ENCODE measurements around the gene ZNF507. TPM values are rescaled to one million over a fixed set of nuclear protein-coding genes. Genes with fewer than 3 reads are reported as not detected.
A peak's percentile ranks its signal among the peaks of the same experiment; 100 is the strongest.

The ZNF507 gene
- total RNA-seq, 1 donor from 2014 or later = 32.5 TPM

DNA sequence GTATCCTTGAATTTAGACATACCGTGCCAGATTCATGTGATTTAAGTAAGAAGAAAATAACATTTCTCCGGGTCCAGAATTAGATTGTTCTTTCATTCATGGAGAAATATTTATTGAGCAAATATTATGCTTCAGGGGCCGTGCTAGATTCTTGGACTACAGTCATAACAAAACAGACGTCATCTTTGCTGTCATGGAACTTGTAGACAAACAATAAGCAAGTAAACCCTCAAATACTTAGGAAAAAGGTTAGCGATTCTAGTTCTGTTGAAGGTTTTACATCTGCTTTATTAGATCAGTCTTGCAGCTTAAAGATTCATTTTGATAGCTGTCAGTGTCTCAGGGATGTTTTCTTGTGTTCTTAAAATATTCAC is 16.9 kb downstream of the ZNF507 start:
- H3K4me1 Mint-ChIP-seq (ENCODE audit: unreplicated experiment) = peaks cover 7% of the 10 kb centered on the region
- H3K27me3 Mint-ChIP-seq = no peaks in the 10 kb centered on the region
- TF ChIP-seq, protein P1, sequence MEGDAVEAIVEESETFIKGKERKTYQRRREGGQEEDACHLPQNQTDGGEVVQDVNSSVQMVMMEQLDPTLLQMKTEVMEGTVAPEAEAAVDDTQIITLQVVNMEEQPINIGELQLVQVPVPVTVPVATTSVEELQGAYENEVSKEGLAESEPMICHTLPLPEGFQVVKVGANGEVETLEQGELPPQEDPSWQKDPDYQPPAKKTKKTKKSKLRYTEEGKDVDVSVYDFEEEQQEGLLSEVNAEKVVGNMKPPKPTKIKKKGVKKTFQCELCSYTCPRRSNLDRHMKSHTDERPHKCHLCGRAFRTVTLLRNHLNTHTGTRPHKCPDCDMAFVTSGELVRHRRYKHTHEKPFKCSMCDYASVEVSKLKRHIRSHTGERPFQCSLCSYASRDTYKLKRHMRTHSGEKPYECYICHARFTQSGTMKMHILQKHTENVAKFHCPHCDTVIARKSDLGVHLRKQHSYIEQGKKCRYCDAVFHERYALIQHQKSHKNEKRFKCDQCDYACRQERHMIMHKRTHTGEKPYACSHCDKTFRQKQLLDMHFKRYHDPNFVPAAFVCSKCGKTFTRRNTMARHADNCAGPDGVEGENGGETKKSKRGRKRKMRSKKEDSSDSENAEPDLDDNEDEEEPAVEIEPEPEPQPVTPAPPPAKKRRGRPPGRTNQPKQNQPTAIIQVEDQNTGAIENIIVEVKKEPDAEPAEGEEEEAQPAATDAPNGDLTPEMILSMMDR (conservative IDR thresholded peaks at IDR 0.05) = no peak
- H3K4me3 Mint-ChIP-seq = no peak overlapping the region
- peak overlapping the region; percentile 7 for H3K27ac Mint-ChIP-seq
- H3K9me3 Mint-ChIP-seq = no peaks in the 10 kb centered on the region
- no peak for DNase-seq (ENCODE audit: extremely low spot score, unreplicated experiment)
- H3K36me3 Mint-ChIP-seq = peaks cover 39% of the 10 kb centered on the region

DNA sequence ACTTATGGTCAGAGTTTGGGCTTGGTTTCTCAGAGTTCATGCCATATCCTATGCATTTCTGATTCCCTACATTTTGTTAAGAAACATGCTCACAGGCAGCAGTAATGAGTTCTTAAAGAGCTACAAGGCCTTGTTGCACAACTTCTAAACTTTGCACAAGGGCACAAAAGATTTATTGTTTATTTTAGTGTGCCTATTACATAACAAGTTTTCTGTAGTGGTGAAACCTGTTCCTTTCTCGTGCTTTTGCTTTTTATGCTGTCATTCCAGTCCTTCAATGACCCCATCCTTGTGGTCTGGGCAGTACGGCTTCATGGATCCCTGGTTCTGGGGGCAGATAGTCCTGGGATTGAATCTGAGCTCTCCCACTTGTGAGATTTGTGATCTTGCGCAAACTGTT is 17.8 kb downstream of the ZNF507 start:
- H3K4me3 Mint-ChIP-seq = no peak overlapping the region
- H3K4me1 Mint-ChIP-seq (ENCODE audit: unreplicated experiment) = peaks cover 7% of the 10 kb centered on the region
- H3K27me3 Mint-ChIP-seq = no peaks in the 10 kb centered on the region
- H3K27ac Mint-ChIP-seq = peak overlapping the region; percentile 16
- DNase-seq (ENCODE audit: extremely low spot score, unreplicated experiment) = no peak
- H3K9me3 Mint-ChIP-seq = no peaks in the 10 kb centered on the region
- TF ChIP-seq, protein P1 (conservative IDR thresholded peaks at IDR 0.05) = no peak
- peaks cover 42% of the 10 kb centered on the region for H3K36me3 Mint-ChIP-seq

DNA sequence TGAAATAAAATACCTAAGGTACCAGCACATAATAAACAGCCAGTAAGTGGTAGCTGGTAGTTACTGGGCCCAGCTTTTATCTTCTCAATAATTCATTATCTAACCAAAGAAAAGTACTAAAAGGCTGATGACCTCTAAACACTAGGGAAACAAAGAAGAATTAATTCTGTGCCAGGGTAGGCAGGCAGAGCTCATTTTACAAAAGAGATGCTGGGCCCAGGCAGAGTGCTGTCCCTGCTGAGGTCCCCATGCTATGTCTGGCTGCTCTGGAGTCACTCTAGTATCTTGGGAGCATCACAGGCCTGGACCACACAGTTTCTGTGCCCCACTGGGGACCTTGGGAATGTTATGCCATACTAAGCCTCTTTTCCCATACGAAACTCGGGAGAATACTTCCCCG is 18.2 kb downstream of the ZNF507 start:
- TF ChIP-seq, protein P1 (conservative IDR thresholded peaks at IDR 0.05) = no peak
- no peaks in the 10 kb centered on the region for H3K27me3 Mint-ChIP-seq
- peaks cover 40% of the 10 kb centered on the region for H3K36me3 Mint-ChIP-seq
- H3K9me3 Mint-ChIP-seq = no peaks in the 10 kb centered on the region
- peaks cover 7% of the 10 kb centered on the region for H3K4me1 Mint-ChIP-seq (ENCODE audit: unreplicated experiment)
- H3K4me3 Mint-ChIP-seq = no peak overlapping the region
- DNase-seq (ENCODE audit: extremely low spot score, unreplicated experiment) = no peak
- peak overlapping the region; percentile 16 for H3K27ac Mint-ChIP-seq

DNA sequence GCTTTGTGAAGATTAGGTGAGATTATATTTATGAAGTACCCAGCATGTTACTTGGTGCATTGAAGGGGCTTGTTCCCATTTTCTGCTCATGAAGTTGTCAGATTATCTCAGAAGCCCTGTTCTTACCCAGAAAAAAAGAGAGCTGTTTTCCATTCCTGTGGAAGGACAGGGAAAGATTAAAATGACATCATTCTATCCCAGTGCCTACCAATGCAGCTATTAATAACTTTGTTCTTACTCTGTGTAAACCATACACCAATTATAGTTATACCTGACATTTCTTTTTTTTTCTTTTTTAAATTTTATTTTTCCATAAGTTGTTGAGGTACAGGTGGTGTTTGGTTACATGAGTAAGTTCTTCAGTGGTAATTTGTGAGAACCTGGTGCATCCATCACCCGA is 18.6 kb downstream of the ZNF507 start:
- no peak overlapping the region for H3K4me3 Mint-ChIP-seq
- TF ChIP-seq, protein P1 (conservative IDR thresholded peaks at IDR 0.05) = no peak
- DNase-seq (ENCODE audit: extremely low spot score, unreplicated experiment) = no peak
- peaks cover 7% of the 10 kb centered on the region for H3K4me1 Mint-ChIP-seq (ENCODE audit: unreplicated experiment)
- H3K27ac Mint-ChIP-seq = no peak overlapping the region
- peaks cover 39% of the 10 kb centered on the region for H3K36me3 Mint-ChIP-seq
- no peaks in the 10 kb centered on the region for H3K27me3 Mint-ChIP-seq
- H3K9me3 Mint-ChIP-seq = no peaks in the 10 kb centered on the region

DNA sequence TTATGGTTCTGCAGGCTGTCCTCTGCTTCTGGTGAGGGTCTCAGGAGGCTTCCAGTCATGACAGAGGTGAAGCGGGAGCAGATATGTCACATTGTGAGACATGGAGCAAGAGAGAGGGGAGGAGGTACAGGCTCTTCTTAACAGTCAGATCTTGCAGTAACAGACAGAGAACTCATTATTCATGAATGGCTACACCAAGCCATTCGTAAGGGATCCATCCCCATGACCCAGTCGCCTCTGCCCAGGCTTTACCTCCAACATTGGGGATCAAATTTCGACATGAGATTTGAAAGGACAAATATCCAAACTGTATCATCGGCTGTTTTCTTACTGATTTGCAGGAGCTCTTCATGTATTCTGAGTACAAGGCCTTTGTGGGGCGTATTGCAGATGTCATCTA is 21.7 kb downstream of the ZNF507 start:
- Mint-ChIP-seq H3K36me3 (peaks cover 51% of the 10 kb centered on the region), H3K27me3 (no peaks in the 10 kb centered on the region), H3K27ac (no peak overlapping the region), H3K4me3 (no peak overlapping the region), H3K9me3 (no peaks in the 10 kb centered on the region), H3K4me1 (ENCODE audit: unreplicated experiment) (peaks cover 7% of the 10 kb centered on the region)
- TF ChIP-seq, protein P1 (conservative IDR thresholded peaks at IDR 0.05) = no peak
- DNase-seq (ENCODE audit: extremely low spot score, unreplicated experiment) = no peak

DNA sequence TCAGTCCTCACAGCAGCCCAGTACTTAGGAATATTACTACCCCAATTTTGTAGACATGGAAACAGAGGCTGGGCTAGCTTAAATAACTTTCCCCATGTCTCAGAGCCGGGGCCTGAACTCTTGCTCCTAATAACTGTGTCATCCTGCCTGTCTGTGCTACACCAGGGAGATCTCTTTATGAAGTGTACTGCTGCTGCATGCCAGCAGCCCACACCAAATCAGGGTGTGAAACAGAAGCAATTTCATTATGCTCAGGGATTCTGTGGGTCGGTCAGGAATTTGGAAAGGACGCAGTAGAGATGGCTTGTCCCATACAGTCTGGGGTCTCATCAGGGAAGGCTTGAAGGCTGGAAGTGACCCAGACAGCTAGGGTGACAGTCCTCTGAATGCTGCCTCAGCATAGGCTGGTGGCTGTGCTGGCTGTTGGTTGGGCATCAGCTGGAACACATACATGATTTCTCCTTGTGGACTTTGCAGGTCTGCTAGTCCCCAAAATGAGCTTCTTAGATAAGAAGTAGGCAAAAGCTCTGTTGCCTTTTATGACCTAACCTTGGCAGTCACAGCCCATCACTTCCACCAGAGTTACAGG is 22.6 kb downstream of the ZNF507 start:
- TF ChIP-seq, protein P1 (conservative IDR thresholded peaks at IDR 0.05) = no peak
- Mint-ChIP-seq H3K36me3 (peaks cover 56% of the 10 kb centered on the region), H3K27me3 (no peaks in the 10 kb centered on the region)

More for the DNA sequence above, 22.6 kb downstream of the ZNF507 start:
- Mint-ChIP-seq H3K4me3 (no peak overlapping the region), H3K27ac (no peak overlapping the region), H3K4me1 (ENCODE audit: unreplicated experiment) (peaks cover 7% of the 10 kb centered on the region), H3K9me3 (no peaks in the 10 kb centered on the region)
- no peak for DNase-seq (ENCODE audit: extremely low spot score, unreplicated experiment)

Measured in type B pancreatic cell (in vitro differentiated cells).